ENCODE results near the gene AFG1L. TPM values are rescaled to one million over a fixed set of nuclear protein-coding genes. Genes with fewer than 3 reads are reported as not detected.

Gene AFG1L
- total RNA-seq, 1 donor = 6.0 TPM

DNA sequence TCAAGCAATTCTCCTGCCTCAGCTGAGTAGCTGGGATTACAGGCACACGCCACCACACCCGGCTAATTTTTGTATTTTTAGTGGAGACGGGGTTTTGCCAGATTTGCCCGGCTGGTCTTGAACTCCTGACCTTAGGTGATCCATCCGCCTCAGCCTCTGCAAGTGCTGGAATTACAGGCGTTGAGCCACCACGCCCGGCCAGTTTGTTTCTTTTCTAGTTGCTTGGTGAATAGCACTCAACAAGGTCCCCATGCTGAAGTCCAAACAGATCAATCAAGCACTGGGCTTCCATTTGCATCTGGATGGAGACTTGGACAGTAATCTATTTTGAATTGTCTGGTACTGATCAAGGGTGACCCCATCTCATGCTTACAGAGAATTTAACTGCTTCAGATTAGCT lies 157.0 kb downstream of the AFG1L start:
- DNase-seq (ENCODE audit: low read depth) = no peak
- no peak overlapping the region for H3K4me3 ChIP-seq (ENCODE audit: low read depth, low read length)
- TF ChIP-seq, protein P1, sequence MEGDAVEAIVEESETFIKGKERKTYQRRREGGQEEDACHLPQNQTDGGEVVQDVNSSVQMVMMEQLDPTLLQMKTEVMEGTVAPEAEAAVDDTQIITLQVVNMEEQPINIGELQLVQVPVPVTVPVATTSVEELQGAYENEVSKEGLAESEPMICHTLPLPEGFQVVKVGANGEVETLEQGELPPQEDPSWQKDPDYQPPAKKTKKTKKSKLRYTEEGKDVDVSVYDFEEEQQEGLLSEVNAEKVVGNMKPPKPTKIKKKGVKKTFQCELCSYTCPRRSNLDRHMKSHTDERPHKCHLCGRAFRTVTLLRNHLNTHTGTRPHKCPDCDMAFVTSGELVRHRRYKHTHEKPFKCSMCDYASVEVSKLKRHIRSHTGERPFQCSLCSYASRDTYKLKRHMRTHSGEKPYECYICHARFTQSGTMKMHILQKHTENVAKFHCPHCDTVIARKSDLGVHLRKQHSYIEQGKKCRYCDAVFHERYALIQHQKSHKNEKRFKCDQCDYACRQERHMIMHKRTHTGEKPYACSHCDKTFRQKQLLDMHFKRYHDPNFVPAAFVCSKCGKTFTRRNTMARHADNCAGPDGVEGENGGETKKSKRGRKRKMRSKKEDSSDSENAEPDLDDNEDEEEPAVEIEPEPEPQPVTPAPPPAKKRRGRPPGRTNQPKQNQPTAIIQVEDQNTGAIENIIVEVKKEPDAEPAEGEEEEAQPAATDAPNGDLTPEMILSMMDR (IDR thresholded peaks at IDR 0.05; ENCODE audit: insufficient read depth, low read length) = no peak

- DNase-seq (ENCODE audit: low read depth) = peak; percentile 72
- no peak overlapping the region for H3K4me3 ChIP-seq (ENCODE audit: low read depth, low read length)
- TF ChIP-seq, protein P1 (IDR thresholded peaks at IDR 0.05; ENCODE audit: insufficient read depth, low read length) = no peak
Observed at GRCh38 chr6:108452711-108453195, 157.9 kb downstream of the AFG1L start.

DNA sequence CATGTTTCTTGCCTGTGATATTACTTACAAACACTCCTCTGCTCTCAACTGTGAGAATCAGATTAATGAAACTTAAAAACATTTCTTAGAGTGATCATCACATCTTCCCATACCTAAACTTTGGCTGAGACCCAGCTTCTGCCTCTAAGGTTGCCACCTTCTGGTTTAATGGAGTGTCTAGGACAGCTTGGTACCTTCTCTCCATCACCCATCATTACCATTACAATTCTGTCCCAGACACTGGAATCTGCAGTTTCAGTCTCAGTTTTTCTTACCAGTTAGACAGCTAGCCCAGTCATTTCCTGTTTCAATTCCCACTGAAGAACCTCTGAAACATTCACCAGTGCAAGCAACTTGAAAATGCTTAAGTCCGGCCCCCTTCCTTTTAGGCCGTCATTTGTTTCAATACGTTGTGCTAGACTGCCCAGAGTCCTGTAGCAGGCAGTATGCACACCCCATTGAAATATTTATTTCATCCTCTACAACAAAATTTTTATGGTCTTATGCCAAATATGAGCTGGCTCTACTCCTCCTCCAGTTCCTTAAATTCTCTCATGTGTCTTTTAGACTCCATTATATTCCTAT lies 158.8 kb downstream of the AFG1L start:
- TF ChIP-seq, protein P1 (IDR thresholded peaks at IDR 0.05; ENCODE audit: insufficient read depth, low read length) = no peak
- DNase-seq (ENCODE audit: low read depth) = peak; percentile 82
- H3K4me3 ChIP-seq (ENCODE audit: low read depth, low read length) = no peak overlapping the region

GRCh38 chr6:108454356-108454755 lies 159.5 kb downstream of the AFG1L start:
- no peak overlapping the region for H3K4me3 ChIP-seq (ENCODE audit: low read depth, low read length)
- TF ChIP-seq, protein P1 (IDR thresholded peaks at IDR 0.05; ENCODE audit: insufficient read depth, low read length) = no peak
- no peak for DNase-seq (ENCODE audit: low read depth)

DNA sequence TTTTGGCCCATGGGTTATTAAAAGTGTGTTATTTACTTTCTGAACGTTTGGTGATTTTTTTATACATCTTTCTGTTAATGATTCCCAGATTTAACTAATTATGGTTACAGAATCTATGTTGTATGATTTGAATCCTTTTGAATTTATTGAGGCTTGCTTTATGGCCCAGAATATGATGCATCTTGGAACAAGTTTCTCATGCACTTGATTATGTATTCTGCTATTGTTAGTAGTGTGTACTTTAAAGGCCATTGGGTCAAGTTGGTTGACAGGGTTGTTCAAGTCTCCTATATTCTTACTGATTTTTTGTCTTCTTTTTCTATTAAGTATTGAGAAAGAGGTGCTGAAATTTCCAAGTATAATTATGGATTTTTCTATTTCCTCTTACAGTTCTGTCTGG lies 160.8 kb downstream of the AFG1L start:
- TF ChIP-seq, protein P1 (IDR thresholded peaks at IDR 0.05; ENCODE audit: insufficient read depth, low read length) = no peak
- H3K4me3 ChIP-seq (ENCODE audit: low read depth, low read length) = no peak overlapping the region
- DNase-seq (ENCODE audit: low read depth) = no peak

GRCh38 chr6:108463784-108464183 lies 168.9 kb downstream of the AFG1L start:
- DNase-seq (ENCODE audit: low read depth) = no peak
- H3K4me3 ChIP-seq (ENCODE audit: low read depth, low read length) = no peak overlapping the region
- TF ChIP-seq, protein P1 (IDR thresholded peaks at IDR 0.05; ENCODE audit: insufficient read depth, low read length) = no peak

Data from fibroblast of the aortic adventitia (primary cell).